IMR-90 (cell line): ENCODE data around the gene C3. TPM values are rescaled to one million over a fixed set of nuclear protein-coding genes. Genes with fewer than 3 reads are reported as not detected.
"Not testable (repeated sequence)": the region's sequence is repeated elsewhere in the genome, so short reads cannot be mapped to it uniquely, and the experiment has no call there.

ENCODE experiments used
- ATAC-seq: fragments of 200-7000 bp; cut with Tn5 transposase; 2 replicates; pipeline ENCODE4 v1.9.1; 2020; ENCODE audit warnings: low read depth, mild to moderate bottlenecking, moderate library complexity
- BruUV-seq: library from RNA; stranded (reverse); fragments of 400-500 nt; replicated peaks from 2 replicates; lab custom pipeline; 2021; lab: Mats Ljungman, UMichigan
- CTCF ChIA-PET: fragments of 300-600 bp; formaldehyde crosslinking; extraction: SDS; loops from one replicate; lab custom pipeline; 2021; ENCODE audit warnings: antibody characterized with exemption; lab: Yijun Ruan, JAX
- POLR2A ChIA-PET: fragments of 300-600 bp; sonication (Branson Sonifier 250); formaldehyde crosslinking; loops from one replicate; lab custom pipeline; 2022; ENCODE audit warnings: antibody characterized with exemption; ENCODE audit not compliant: unreplicated experiment; lab: Charles Lee
- DNase-seq: peaks from one replicate; pipeline ENCODE4 v3.0.0; 2013
- H2AFZ ChIP-seq: replicated peaks from 2 replicates; pipeline ENCODE3; 2013; ENCODE audit warnings: low read length, mild to moderate bottlenecking; ENCODE audit not compliant: poor library complexity
- H2AK5ac ChIP-seq: 2 replicates; pipeline ENCODE4 v1.6.1; 2013; ENCODE audit warnings: low read depth, low read length, inconsistent platforms
- H2AK9ac ChIP-seq: replicated peaks from 2 replicates; pipeline ENCODE3; 2013; ENCODE audit warnings: mild to moderate bottlenecking, low read depth, low read length, moderate library complexity; ENCODE audit not compliant: poor library complexity
- H2BK120ac ChIP-seq: 2 replicates; pipeline ENCODE4 v1.6.1; 2013; ENCODE audit warnings: low read depth, low read length, inconsistent platforms
- H2BK15ac ChIP-seq: 3 replicates; pipeline ENCODE4 v1.6.1; 2013; ENCODE audit warnings: low read depth, low read length, inconsistent platforms
- H2BK20ac ChIP-seq: 2 replicates; pipeline ENCODE4 v1.6.1; 2013; ENCODE audit warnings: low read depth, mild to moderate bottlenecking, inconsistent platforms, low read length, moderate library complexity
- H2BK5ac ChIP-seq: 2 replicates; pipeline ENCODE4 v1.6.1; 2013; ENCODE audit warnings: mild to moderate bottlenecking, low read depth, low read length, inconsistent platforms; ENCODE audit not compliant: poor library complexity, severe bottlenecking
- H3K14ac ChIP-seq: replicated peaks from 2 replicates; pipeline ENCODE4 v1.6.1; 2013; ENCODE audit warnings: low read depth, low read length, inconsistent platforms
- H3K18ac ChIP-seq: 2 replicates; pipeline ENCODE4 v1.6.1; 2013; ENCODE audit warnings: low read depth, low read length, control low read depth
- H3K23ac ChIP-seq: 2 replicates; pipeline ENCODE4 v1.6.1; 2013; ENCODE audit warnings: low read depth, low read length, inconsistent platforms
- H3K27ac ChIP-seq: 2 replicates; pipeline ENCODE4 v1.5.1; 2013; ENCODE audit warnings: mild to moderate bottlenecking, control low read depth, low read length; ENCODE audit not compliant: insufficient read depth
- H3K27me3 ChIP-seq: 2 replicates; pipeline ENCODE4 v1.6.1; 2013; ENCODE audit warnings: low read length; ENCODE audit not compliant: control insufficient read depth, insufficient read depth
- H3K36me3 ChIP-seq: 2 replicates; pipeline ENCODE4 v1.6.1; 2013; ENCODE audit warnings: low read length, mixed read lengths; ENCODE audit not compliant: control insufficient read depth, insufficient read depth
- H3K4ac ChIP-seq: 2 replicates; pipeline ENCODE4 v1.6.1; 2013; ENCODE audit warnings: low read depth, low read length, inconsistent platforms
- H3K4me1 ChIP-seq: 2 replicates; pipeline ENCODE4 v1.6.1; 2013; ENCODE audit warnings: low read length, mixed read lengths; ENCODE audit not compliant: control insufficient read depth, insufficient read depth
- H3K4me2 ChIP-seq: 2 replicates; pipeline ENCODE4 v1.6.1; 2013; ENCODE audit warnings: low read depth, mild to moderate bottlenecking, control low read depth, low read length, moderate library complexity
- H3K4me3 ChIP-seq: 2 replicates; pipeline ENCODE4 v1.5.1; 2013; ENCODE audit warnings: low read depth, mild to moderate bottlenecking, control low read depth, low read length, moderate library complexity; ENCODE audit not compliant: insufficient read depth
- H3K56ac ChIP-seq: 2 replicates; pipeline ENCODE4 v1.6.1; 2013; ENCODE audit warnings: low read length, inconsistent platforms; ENCODE audit not compliant: insufficient read depth; ENCODE audit errors: extremely low read depth
- H3K79me1 ChIP-seq, 2 experiments: 2 replicates each; pipeline ENCODE4 v1.6.1; 2013; ENCODE audit warnings: low read length in 2 of 2, inconsistent platforms in 1 of 2, low read depth in 1 of 2
- H3K9ac ChIP-seq: 2 replicates; pipeline ENCODE4 v1.6.1; 2013; ENCODE audit warnings: low read depth, low read length, control low read depth
- H3K9me1 ChIP-seq: 2 replicates; pipeline ENCODE4 v1.6.1; 2013; ENCODE audit warnings: low read length, inconsistent platforms; ENCODE audit not compliant: insufficient read depth
- H3K9me3 ChIP-seq: 2 replicates; pipeline ENCODE4 v1.6.1; 2013; ENCODE audit warnings: low read length; ENCODE audit not compliant: control insufficient read depth, insufficient read depth
- H4K20me1 ChIP-seq: 2 replicates; pipeline ENCODE4 v1.6.1; 2013; ENCODE audit warnings: low read length, inconsistent platforms; ENCODE audit not compliant: insufficient read depth
- H4K5ac ChIP-seq: 2 replicates; pipeline ENCODE4 v1.6.1; 2013; ENCODE audit warnings: mild to moderate bottlenecking, low read depth, low read length, control low read depth
- H4K8ac ChIP-seq, 2 experiments: 2 replicates each; pipeline ENCODE4 v1.6.1; 2013; ENCODE audit warnings: low read depth in 2 of 2, low read length in 2 of 2, control low read depth in 1 of 2, inconsistent platforms in 1 of 2
- H4K91ac ChIP-seq: 2 replicates; pipeline ENCODE4 v1.6.1; 2013; ENCODE audit warnings: low read depth, low read length, inconsistent platforms; ENCODE audit not compliant: insufficient read depth
- WGBS, 2 experiments: methylation state at CpG; one replicate each; pipeline versions ENCODE4 v1.1.5 to v1.1.7; 2013; ENCODE audit warnings: missing lambda C conversion rate in 2 of 2; ENCODE audit not compliant: insufficient read length in 1 of 2; ENCODE audit errors: extremely low coverage in 2 of 2; 5-methylcytosine and 5-hydroxymethylcytosine counted together
- dilution Hi-C: fragments of 300-500 bp; cut with HindIII; formaldehyde crosslinking; loops from one replicate; pipeline ENCODE4 v1.14.3; 2018; ENCODE audit warnings: low sequenced_read_pairs; ENCODE audit not compliant: unreplicated experiment
- in situ Hi-C: fragments of 300-500 bp; cut with MboI; formaldehyde crosslinking; loops from 3 replicates; pipeline ENCODE4 v1.14.3; 2019; ENCODE audit warnings: low sequenced_read_pairs, inconsistent platforms, mixed read lengths
- intact Hi-C: fragments of 100-400 bp; cut with micrococcal nuclease; formaldehyde crosslinking; loops from 2 replicates; pipeline ENCODE4 v1.10.0; 2022
- polyA plus RNA-seq, 3 experiments: library from polyadenylated mRNA; depleted of rRNA; stranded (reverse); fragments of >200 nt; gene quantifications; 2 replicates each; pipeline ENCODE4 v1.2.3, GENCODE V29; 2012; ENCODE audit warnings: low replicate concordance in 1 of 3
- total RNA-seq: library from RNA; depleted of rRNA; stranded (reverse); fragments of >200 nt; gene quantifications from 2 replicates; pipeline ENCODE4 v1.2.3, GENCODE V29; 2012

C3 gene
- total and polyA plus RNA-seq, 2 of the 4 experiments (the other 2 are of a cell fraction), result 0.36 TPM; not detected in 1

- in situ Hi-C loops, H3K18ac ChIP-seq, H3K9ac ChIP-seq, H2BK15ac ChIP-seq, H3K4me3 ChIP-seq, H3K27ac ChIP-seq, intact Hi-C loops, H3K27me3 ChIP-seq, H2AK5ac ChIP-seq, POLR2A ChIA-PET, H2AFZ ChIP-seq, BruUV-seq, H3K14ac ChIP-seq, H3K4ac ChIP-seq, H2AK9ac ChIP-seq, H4K91ac ChIP-seq, H2BK5ac ChIP-seq, H4K8ac ChIP-seq, H3K23ac ChIP-seq, H3K9me3 ChIP-seq, H3K9me1 ChIP-seq, DNase-seq, H3K4me2 ChIP-seq, H2BK20ac ChIP-seq, H3K56ac ChIP-seq, dilution Hi-C loops, H4K20me1 ChIP-seq, ATAC-seq, H4K5ac ChIP-seq, H2BK120ac ChIP-seq: not testable (repeated sequence)
- CTCF ChIA-PET, result interaction anchor here (0.7 to 0.8 kb wide), 2 partner anchors 10 to 115 kb away, joined by 3 to 9 read pairs; no protein-coding TSS in a partner anchor
- Histone ChIP-seq H3K4me1 (peaks cover 19% of the 10 kb centered on the region), H3K36me3 (peaks cover 63% of the 10 kb centered on the region), H3K79me1 (peaks cover 16 to 25% of the 10 kb centered on the region in 2 experiments)
- WGBS, 2 experiments, result 93% methylated on average over 7 of the region's 10 CpGs; no CpG with 5 or more reads in 1 of the 2 experiments
Observed at GRCh38 chr19:6748543-6748942, 28.1 kb upstream of the C3 start.
